Adipocyte (in vitro differentiated cells): ENCODE results near the gene FAF1.
"Not testable (repeated sequence)": the region's sequence is repeated elsewhere in the genome, so short reads cannot be mapped to it uniquely, and the experiment has no call there.

Experiments
- DNase-seq: peaks from one replicate; pipeline ENCODE4 v3.0.0-alpha.2; 2015; ENCODE audit warnings: low read depth
- H3K27me3 ChIP-seq: replicated peaks from 2 replicates; pipeline ENCODE4 v1.7.0; 2013; ENCODE audit warnings: mild to moderate bottlenecking, low read length, moderate library complexity; ENCODE audit not compliant: control insufficient read depth, insufficient read depth
- H3K36me3 ChIP-seq: 2 replicates; pipeline ENCODE4 v1.7.0; 2013; ENCODE audit warnings: low read length, mild to moderate bottlenecking, moderate library complexity; ENCODE audit not compliant: control insufficient read depth, insufficient read depth, severe bottlenecking
- H3K4me1 ChIP-seq: 2 replicates; pipeline ENCODE4 v1.7.0; 2013; ENCODE audit warnings: mild to moderate bottlenecking, low read length, moderate library complexity; ENCODE audit not compliant: control insufficient read depth, insufficient read depth
- H3K4me3 ChIP-seq: 2 replicates; pipeline ENCODE4 v1.7.0; 2013; ENCODE audit warnings: mild to moderate bottlenecking, low read length, moderate library complexity
- H3K9ac ChIP-seq: 2 replicates; pipeline ENCODE4 v1.7.0; 2013; ENCODE audit warnings: mild to moderate bottlenecking, low read length, moderate library complexity
- H3K9me3 ChIP-seq: 2 replicates; pipeline ENCODE4 v1.7.0; 2013; ENCODE audit warnings: mild to moderate bottlenecking, low read length, moderate library complexity; ENCODE audit not compliant: control insufficient read depth

Gene FAF1

DNA sequence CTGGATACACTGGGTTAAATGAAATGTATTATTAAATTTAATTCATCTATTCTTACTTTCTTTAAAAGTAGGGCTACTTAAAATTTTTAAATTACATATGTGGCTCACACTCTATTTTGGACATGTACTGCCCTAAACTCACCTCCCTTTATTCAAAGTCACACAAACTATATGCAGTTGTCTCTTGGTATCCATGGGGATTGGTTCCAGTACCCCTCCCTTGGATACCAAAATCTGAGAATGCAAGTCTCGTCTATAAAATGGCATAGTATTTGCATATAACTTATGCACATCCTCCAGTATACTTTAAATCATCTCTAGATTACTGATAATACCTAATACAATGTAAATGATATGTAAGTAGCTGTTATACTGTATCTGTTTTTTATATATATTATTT, 57.6 kb downstream of the FAF1 start:
- H3K36me3 ChIP-seq, result no peaks in the 10 kb centered on the region
- H3K4me1 ChIP-seq, result no peaks in the 10 kb centered on the region
- no peaks in the 10 kb centered on the region for H3K27me3 ChIP-seq
- no peak overlapping the region for H3K9ac ChIP-seq
- no peak overlapping the region for H3K4me3 ChIP-seq
- no peaks in the 10 kb centered on the region for H3K9me3 ChIP-seq
- DNase-seq, result no peak

- Histone ChIP-seq H3K4me1 (no peaks in the 10 kb centered on the region), H3K36me3 (no peaks in the 10 kb centered on the region), H3K4me3 (no peak overlapping the region), H3K27me3 (no peaks in the 10 kb centered on the region), H3K9ac (no peak overlapping the region), H3K9me3 (no peaks in the 10 kb centered on the region)
- DNase-seq, result no peak
Measured at GRCh38 chr1:50901872-50902271, 58.2 kb downstream of the FAF1 start.

- Histone ChIP-seq H3K9ac (no peak overlapping the region), H3K4me1 (no peaks in the 10 kb centered on the region), H3K9me3 (no peaks in the 10 kb centered on the region), H3K36me3 (no peaks in the 10 kb centered on the region), H3K27me3 (no peaks in the 10 kb centered on the region), H3K4me3 (no peak overlapping the region)
- DNase-seq, result no peak
Measured at GRCh38 chr1:50898773-50899172, 61.3 kb downstream of the FAF1 start.

DNA sequence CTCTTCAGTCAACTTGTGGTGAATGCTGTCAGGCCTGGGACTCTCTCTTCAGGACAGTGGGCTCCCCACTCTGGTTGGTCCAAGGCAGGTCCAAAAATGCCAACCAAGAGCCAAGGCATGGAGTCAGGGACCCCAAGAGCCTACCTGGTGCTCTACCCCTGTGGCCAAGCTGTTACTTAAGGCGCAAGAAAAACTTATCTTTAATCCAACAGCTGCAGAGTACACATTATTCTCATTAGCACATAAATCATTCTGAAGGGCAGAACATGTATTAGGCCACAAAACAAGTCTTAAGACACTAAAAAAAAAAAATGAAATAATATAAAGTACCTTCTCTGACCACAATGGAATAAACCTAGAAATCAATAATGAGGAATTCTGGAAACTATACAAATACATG, 65.7 kb downstream of the FAF1 start:
- Histone ChIP-seq H3K27me3 (no peaks in the 10 kb centered on the region), H3K9me3 (no peaks in the 10 kb centered on the region), H3K9ac (no peak overlapping the region), H3K36me3 (no peaks in the 10 kb centered on the region), H3K4me1 (no peaks in the 10 kb centered on the region), H3K4me3 (no peak overlapping the region)
- DNase-seq, result no peak

DNA sequence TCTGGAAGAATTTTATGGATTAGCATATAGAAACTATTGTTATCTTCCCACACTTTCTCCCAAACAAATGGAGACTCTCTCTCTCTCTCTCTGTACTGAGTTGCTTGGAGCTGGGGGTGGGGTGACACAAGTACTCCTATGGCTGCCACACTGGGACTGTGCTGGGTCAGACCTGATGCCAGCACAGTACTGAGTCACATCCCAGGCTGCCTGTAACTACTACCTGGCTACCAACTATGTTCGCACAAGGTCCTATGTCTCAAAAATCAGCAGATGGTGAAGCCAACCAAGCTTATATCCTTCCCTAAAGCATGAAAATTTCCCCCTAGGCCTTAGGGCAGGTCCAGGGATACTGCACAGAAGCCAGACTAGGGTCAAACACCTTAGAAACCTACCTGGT, 66.6 kb downstream of the FAF1 start:
- Histone ChIP-seq H3K4me1 (no peaks in the 10 kb centered on the region), H3K27me3 (no peaks in the 10 kb centered on the region), H3K36me3 (no peaks in the 10 kb centered on the region), H3K4me3 (no peak overlapping the region), H3K9me3 (no peaks in the 10 kb centered on the region), H3K9ac (no peak overlapping the region)
- DNase-seq, result no peak

- H3K9me3 ChIP-seq, result not testable (repeated sequence)
Measured at GRCh38 chr1:50887555-50887954, 72.5 kb downstream of the FAF1 start.

DNA sequence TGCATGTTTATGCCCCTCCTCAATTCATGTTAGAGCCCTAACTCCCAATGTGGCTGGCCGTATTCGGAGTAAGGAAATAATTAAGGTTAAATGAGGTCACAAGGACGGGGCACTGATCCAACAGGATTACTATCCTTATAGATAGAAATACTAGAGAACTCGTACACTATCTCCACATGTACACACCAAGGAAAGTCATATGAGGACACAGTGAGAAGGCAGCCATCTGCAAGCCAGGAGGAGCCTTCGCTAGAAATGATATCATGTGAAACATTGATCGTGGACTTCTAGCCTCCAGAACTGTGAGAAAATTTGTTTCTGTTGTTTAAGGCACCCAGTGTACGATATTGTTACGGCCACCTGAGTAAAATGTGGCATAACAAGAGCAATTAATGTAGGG, 79.7 kb downstream of the FAF1 start:
- no peaks in the 10 kb centered on the region for H3K27me3 ChIP-seq
- H3K4me1 ChIP-seq, result peaks cover 13% of the 10 kb centered on the region
- DNase-seq, result no peak
- no peak overlapping the region for H3K9ac ChIP-seq
- peak overlapping the region; percentile 18 for H3K4me3 ChIP-seq
- no peaks in the 10 kb centered on the region for H3K9me3 ChIP-seq
- no peaks in the 10 kb centered on the region for H3K36me3 ChIP-seq

More at GRCh38 chr1:50887555-50887954, 72.5 kb downstream of the FAF1 start:
- H3K4me3 ChIP-seq, H3K4me1 ChIP-seq, H3K36me3 ChIP-seq, H3K27me3 ChIP-seq, H3K9ac ChIP-seq, DNase-seq: not testable (repeated sequence)

GRCh38 chr1:50879137-50879536, 80.9 kb downstream of the FAF1 start:
- Histone ChIP-seq H3K27me3 (no peaks in the 10 kb centered on the region), H3K4me3 (no peak overlapping the region), H3K9ac (no peak overlapping the region), H3K4me1 (peaks cover 13% of the 10 kb centered on the region), H3K36me3 (no peaks in the 10 kb centered on the region), H3K9me3 (no peaks in the 10 kb centered on the region)
- DNase-seq, result no peak

GRCh38 chr1:50878434-50878833, 81.6 kb downstream of the FAF1 start:
- H3K4me3 ChIP-seq, result no peak overlapping the region
- no peaks in the 10 kb centered on the region for H3K9me3 ChIP-seq
- H3K27me3 ChIP-seq, result no peaks in the 10 kb centered on the region
- DNase-seq, result no peak
- H3K9ac ChIP-seq, result no peak overlapping the region
- H3K36me3 ChIP-seq, result no peaks in the 10 kb centered on the region
- H3K4me1 ChIP-seq, result peaks cover 13% of the 10 kb centered on the region

- no peak for DNase-seq
- peaks cover 13% of the 10 kb centered on the region for H3K4me1 ChIP-seq
- no peaks in the 10 kb centered on the region for H3K9me3 ChIP-seq
- H3K27me3 ChIP-seq, result no peaks in the 10 kb centered on the region
- no peak overlapping the region for H3K4me3 ChIP-seq
- H3K9ac ChIP-seq, result no peak overlapping the region
- no peaks in the 10 kb centered on the region for H3K36me3 ChIP-seq
Measured at GRCh38 chr1:50877641-50878040, 82.4 kb downstream of the FAF1 start.

GRCh38 chr1:50873458-50874187, 86.4 kb downstream of the FAF1 start:
- Histone ChIP-seq H3K4me1 (no peaks in the 10 kb centered on the region), H3K9ac (no peak overlapping the region), H3K9me3 (no peaks in the 10 kb centered on the region), H3K27me3 (no peaks in the 10 kb centered on the region), H3K4me3 (no peak overlapping the region), H3K36me3 (no peaks in the 10 kb centered on the region)
- DNase-seq, result peak; percentile 62

DNA sequence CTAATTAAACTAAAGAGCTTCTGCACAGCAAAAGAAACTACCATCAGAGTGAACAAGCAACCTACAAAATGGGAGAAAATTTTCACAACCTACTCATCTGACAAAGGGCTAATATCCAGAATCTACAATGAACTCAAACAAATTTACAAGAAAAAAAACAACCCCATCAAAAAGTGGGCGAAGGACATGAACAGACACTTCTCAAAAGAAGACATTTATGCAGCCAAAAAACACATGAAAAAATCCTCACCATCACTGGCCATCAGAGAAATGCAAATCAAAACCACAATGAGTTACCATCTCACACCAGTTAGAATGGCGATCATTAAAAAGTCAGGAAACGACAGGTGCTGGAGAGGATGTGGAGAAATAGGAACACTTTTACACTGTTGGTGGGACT, 95.2 kb downstream of the FAF1 start:
- not testable (repeated sequence) for H3K27me3 ChIP-seq, H3K9ac ChIP-seq, H3K9me3 ChIP-seq, DNase-seq, H3K36me3 ChIP-seq, H3K4me3 ChIP-seq, H3K4me1 ChIP-seq
